Keratinocyte (primary cell): ENCODE data around the gene CPA3. TPM values are rescaled to one million over a fixed set of nuclear protein-coding genes. Genes with fewer than 3 reads are reported as not detected.

Experiments
- DNase-seq: peaks from one replicate; pipeline ENCODE4 v3.0.0-alpha.2; 2011; ENCODE audit warnings: low read depth, missing footprints, low spot score
- FAIRE-seq: peaks from 2 replicates; lab custom pipeline; 2011; peaks lifted over from hg19 to GRCh38; lab: Jason Lieb, UNC
- H2AFZ ChIP-seq: 2 replicates; pipeline ENCODE4 v1.6.0; 2012; ENCODE audit warnings: low read length, control low read depth, inconsistent platforms; ENCODE audit not compliant: control insufficient read depth
- H3K27ac ChIP-seq: 2 replicates; pipeline ENCODE4 v1.5.1; 2011; ENCODE audit warnings: low read length; ENCODE audit not compliant: control insufficient read depth, insufficient read depth
- H3K27me3 ChIP-seq: 3 replicates; pipeline ENCODE4 v1.6.0; 2011; ENCODE audit warnings: low read length; ENCODE audit not compliant: control insufficient read depth, insufficient read depth; ENCODE audit errors: extremely low read depth
- H3K36me3 ChIP-seq, 2 experiments: 2 replicates in 1 of 2; 3 replicates in 1 of 2; pipeline ENCODE4 v1.5.1; 2011; ENCODE audit warnings: low read length in 2 of 2, mild to moderate bottlenecking in 1 of 2; ENCODE audit not compliant: control insufficient read depth in 2 of 2, insufficient read depth in 2 of 2; ENCODE audit errors: extremely low read depth in 1 of 2
- H3K4me1 ChIP-seq: 3 replicates; pipeline ENCODE4 v1.5.1; 2011; ENCODE audit warnings: low read length; ENCODE audit not compliant: control insufficient read depth, insufficient read depth; ENCODE audit errors: extremely low read depth
- H3K4me2 ChIP-seq: 3 replicates; pipeline ENCODE4 v1.6.0; 2011; ENCODE audit warnings: low read depth, low read length; ENCODE audit not compliant: control insufficient read depth, insufficient read depth; ENCODE audit errors: extremely low read depth
- H3K4me3 ChIP-seq, 3 experiments: fragments of 200-600 bp in 1 of 3; sonication (generic) in 1 of 3; 2 replicates in 2 of 3; 3 replicates in 1 of 3; pipeline ENCODE4 v1.5.1; 2011 to 2016; ENCODE audit warnings: low read length in 3 of 3, mild to moderate bottlenecking in 3 of 3, control low read depth in 2 of 3, inconsistent platforms in 1 of 3, low read depth in 1 of 3, mixed read lengths in 1 of 3, mixed run types in 1 of 3, moderate library complexity in 1 of 3; ENCODE audit not compliant: control insufficient read depth in 2 of 3, insufficient read depth in 2 of 3; ENCODE audit errors: extremely low read depth in 1 of 3
- H3K79me2 ChIP-seq: 2 replicates; pipeline ENCODE4 v1.6.0; 2012; ENCODE audit warnings: low read length; ENCODE audit not compliant: control insufficient read depth, insufficient read depth
- H3K9ac ChIP-seq: 3 replicates; pipeline ENCODE4 v1.6.0; 2011; ENCODE audit warnings: low read length; ENCODE audit not compliant: control insufficient read depth, insufficient read depth; ENCODE audit errors: extremely low read depth
- H3K9me1 ChIP-seq: 3 replicates; pipeline ENCODE4 v1.6.0; 2011; ENCODE audit warnings: low read length; ENCODE audit not compliant: control insufficient read depth, insufficient read depth; ENCODE audit errors: extremely low read depth
- H3K9me3 ChIP-seq: 2 replicates; pipeline ENCODE4 v1.5.1; 2012; ENCODE audit warnings: low read depth, low read length; ENCODE audit not compliant: control insufficient read depth
- H4K20me1 ChIP-seq: 3 replicates; pipeline ENCODE4 v1.6.0; 2011; ENCODE audit warnings: low read length; ENCODE audit not compliant: control insufficient read depth, insufficient read depth; ENCODE audit errors: extremely low read depth
- CTCF ChIP-seq, 3 experiments: IDR thresholded peaks in 1 of 3; conservative IDR thresholded peaks in 1 of 3; optimal IDR thresholded peaks in 1 of 3; 2 replicates in 2 of 3; 3 replicates in 1 of 3; pipeline versions ENCODE3 to v1.5.1; 2011; ENCODE audit warnings: low read length in 3 of 3, mild to moderate bottlenecking in 3 of 3, moderate library complexity in 2 of 3, control low read depth in 1 of 3, inconsistent platforms in 1 of 3; ENCODE audit not compliant: insufficient read depth in 2 of 3; ENCODE audit errors: extremely low read depth in 1 of 3
- EZH2 ChIP-seq: IDR thresholded peaks from one replicate; pipeline ENCODE4 v1.6.1; 2012; ENCODE audit warnings: inconsistent platforms, mild to moderate bottlenecking, low read length, moderate library complexity
- dilution Hi-C: fragments of 300-500 bp; cut with MboI; formaldehyde crosslinking; loops from one replicate; pipeline ENCODE4 v1.7.0; 2020; ENCODE audit warnings: low sequenced_read_pairs; ENCODE audit not compliant: extremely low pct_ligation_motif_present
- polyA plus RNA-seq, 5 experiments: library from polyadenylated mRNA; depleted of rRNA in 3 of 5; stranded (reverse) in 3 of 5; stranded (forward) in 1 of 5; unstranded in 1 of 5; fragments of >200 nt; gene quantifications; 1 replicate in 1 of 5; 2 replicates in 3 of 5; 3 replicates in 1 of 5; pipeline versions ENCODE4 v1.2.1 to v1.2.3, GENCODE V29; 2011 to 2012; ENCODE audit warnings: missing spikeins in 2 of 5, low read depth in 1 of 5, low replicate concordance in 1 of 5

Gene CPA3
- polyA plus RNA-seq, 1 donor (not counting 4 experiments of a cell fraction or from before 2014, with no cell fraction given) = not detected

- Histone ChIP-seq H4K20me1 (no peaks in the 10 kb centered on the region), H3K79me2 (no peaks in the 10 kb centered on the region), H3K4me1 (no peaks in the 10 kb centered on the region), H3K9ac (no peak overlapping the region), H3K4me3 (no peak overlapping the region), H3K27me3 (no peaks in the 10 kb centered on the region), H3K9me1 (no peaks in the 10 kb centered on the region), H3K27ac (no peak overlapping the region), H3K9me3 (no peaks in the 10 kb centered on the region), H2AFZ (no peak overlapping the region), H3K4me2 (no peak overlapping the region), H3K36me3 (no peaks in the 10 kb centered on the region)
- FAIRE-seq = no peak
- TF ChIP-seq EZH2 = no peak
- TF ChIP-seq CTCF (optimal IDR thresholded peaks at IDR 0.05 in 1 of 3, IDR thresholded peaks at IDR 0.05 in 1 of 3, conservative IDR thresholded peaks at IDR 0.05 in 1 of 3; ENCODE audit: extremely low read depth in 1 of 3, insufficient read depth in 2 of 3, low read length in 3 of 3) = no peak
- DNase-seq = no peak
- dilution Hi-C loops = no loop called here
Observed at GRCh38 chr3:148840451-148840850, 24.6 kb upstream of the CPA3 start.

- no peaks in the 10 kb centered on the region for H3K4me1 ChIP-seq
Observed at GRCh38 chr3:148845756-148846395, 19.2 kb upstream of the CPA3 start.

More at GRCh38 chr3:148845756-148846395, 19.2 kb upstream of the CPA3 start:
- Histone ChIP-seq H3K9ac (no peak overlapping the region), H3K9me1 (no peaks in the 10 kb centered on the region), H3K79me2 (no peaks in the 10 kb centered on the region), H3K27ac (no peak overlapping the region), H3K36me3 (no peaks in the 10 kb centered on the region), H4K20me1 (no peaks in the 10 kb centered on the region), H3K9me3 (no peaks in the 10 kb centered on the region), H3K27me3 (no peaks in the 10 kb centered on the region), H3K4me3 (no peak overlapping the region), H3K4me2 (no peak overlapping the region), H2AFZ (no peak overlapping the region)
- dilution Hi-C loops = no loop called here
- FAIRE-seq = no peak
- no peak for DNase-seq
- TF ChIP-seq EZH2 (no peak), CTCF (optimal IDR thresholded peaks at IDR 0.05 in 1 of 3, IDR thresholded peaks at IDR 0.05 in 1 of 3, conservative IDR thresholded peaks at IDR 0.05 in 1 of 3; ENCODE audit: extremely low read depth in 1 of 3, insufficient read depth in 2 of 3, low read length in 3 of 3) (no peak)
